GM19023 (cell line): ENCODE data around the gene DACT2.
"Not testable (repeated sequence)": the region's sequence is repeated elsewhere in the genome, so short reads cannot be mapped to it uniquely, and the experiment has no call there.

ENCODE experiments used
- ATAC-seq: cut with Tn5 transposase; IDR thresholded peaks from one replicate; pipeline ENCODE4 v1.9.1; 2021; ENCODE audit warnings: mild to moderate bottlenecking, moderate library complexity; ENCODE audit not compliant: unreplicated experiment

Gene DACT2

DNA sequence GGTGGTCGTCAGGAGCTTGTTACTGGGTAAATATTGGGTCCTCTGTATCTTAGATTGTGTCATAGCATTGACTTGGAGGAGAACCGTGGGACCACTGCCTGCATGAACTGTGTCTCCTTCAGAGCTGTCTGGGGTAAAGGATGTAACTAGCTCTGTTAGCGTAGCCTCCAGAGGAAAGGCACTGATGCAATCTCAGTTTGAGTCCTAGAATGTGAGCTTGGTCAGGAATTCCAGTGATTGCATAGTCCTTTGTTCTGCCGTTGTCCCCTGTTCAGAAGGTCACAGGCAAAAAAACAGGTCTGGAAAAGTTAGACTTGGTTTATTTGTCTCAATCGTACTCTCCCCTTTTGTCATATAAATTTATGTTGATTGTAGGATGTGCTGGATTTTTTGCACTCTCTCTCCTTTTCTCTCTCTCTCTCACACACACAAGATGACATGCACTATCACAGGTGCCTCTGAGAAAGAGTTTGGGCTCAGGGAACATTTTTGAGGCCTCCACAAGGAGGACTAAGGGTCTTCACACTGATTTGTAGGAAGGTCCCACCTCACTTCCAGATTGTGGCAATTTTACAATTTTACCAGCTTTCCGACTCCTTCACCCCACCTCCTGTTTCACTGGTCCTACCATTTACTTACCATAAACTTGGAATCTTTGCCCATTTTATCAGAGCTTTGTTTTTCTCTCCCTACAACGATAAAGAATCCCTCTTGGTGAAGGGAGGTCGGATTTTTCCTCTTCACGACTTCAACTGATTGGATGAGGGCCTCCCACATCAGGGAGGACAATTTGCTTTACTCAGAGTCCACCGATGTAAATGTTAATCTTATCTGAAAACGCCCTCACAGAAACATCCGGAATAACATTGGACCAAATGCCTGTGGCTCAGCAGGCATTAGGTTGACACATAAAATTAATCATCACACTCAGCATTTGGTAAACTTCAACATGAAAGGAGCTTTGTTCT lies 7.0 kb upstream of the DACT2 start:
- ATAC-seq = no peak

DNA sequence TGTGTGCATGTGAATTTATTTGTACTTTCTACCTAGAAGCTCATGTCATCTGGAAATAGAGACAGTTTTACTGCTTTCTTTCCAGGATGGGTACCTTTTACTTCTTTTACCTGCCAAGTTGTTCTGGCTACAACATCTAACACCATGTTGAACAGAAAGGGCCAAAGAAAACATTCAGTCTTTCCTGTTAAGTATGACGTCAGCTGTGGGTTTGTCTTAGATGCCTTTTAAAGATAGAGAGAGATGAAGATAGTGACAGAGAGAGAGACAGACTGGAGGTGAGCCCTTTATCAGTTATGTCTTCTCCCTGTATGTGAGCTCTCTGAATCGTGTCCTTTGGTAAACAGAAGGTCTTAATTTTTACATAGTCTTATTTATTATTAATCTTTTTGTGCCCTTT lies 3.4 kb upstream of the DACT2 start:
- no peak for ATAC-seq

DNA sequence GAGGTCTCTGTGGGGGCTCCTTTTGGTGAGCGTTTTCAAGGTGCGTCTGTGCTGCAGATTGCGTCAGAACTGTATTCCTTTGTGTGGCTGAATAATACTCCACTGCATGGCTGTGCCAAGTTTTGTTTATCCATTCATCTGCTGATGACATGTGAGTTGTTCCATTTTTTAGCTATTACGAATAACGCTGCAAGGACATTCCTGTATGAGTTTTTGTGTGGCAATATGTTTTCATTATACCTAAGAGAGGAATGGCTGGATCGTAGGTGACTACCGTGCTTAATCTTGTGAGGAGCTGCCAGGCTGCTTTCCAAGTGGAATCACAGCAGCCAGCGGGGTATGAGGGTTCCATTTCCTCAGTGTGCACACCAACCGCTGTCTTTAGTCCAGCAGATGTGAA lies 1.1 kb upstream of the DACT2 start:
- no peak for ATAC-seq

DNA sequence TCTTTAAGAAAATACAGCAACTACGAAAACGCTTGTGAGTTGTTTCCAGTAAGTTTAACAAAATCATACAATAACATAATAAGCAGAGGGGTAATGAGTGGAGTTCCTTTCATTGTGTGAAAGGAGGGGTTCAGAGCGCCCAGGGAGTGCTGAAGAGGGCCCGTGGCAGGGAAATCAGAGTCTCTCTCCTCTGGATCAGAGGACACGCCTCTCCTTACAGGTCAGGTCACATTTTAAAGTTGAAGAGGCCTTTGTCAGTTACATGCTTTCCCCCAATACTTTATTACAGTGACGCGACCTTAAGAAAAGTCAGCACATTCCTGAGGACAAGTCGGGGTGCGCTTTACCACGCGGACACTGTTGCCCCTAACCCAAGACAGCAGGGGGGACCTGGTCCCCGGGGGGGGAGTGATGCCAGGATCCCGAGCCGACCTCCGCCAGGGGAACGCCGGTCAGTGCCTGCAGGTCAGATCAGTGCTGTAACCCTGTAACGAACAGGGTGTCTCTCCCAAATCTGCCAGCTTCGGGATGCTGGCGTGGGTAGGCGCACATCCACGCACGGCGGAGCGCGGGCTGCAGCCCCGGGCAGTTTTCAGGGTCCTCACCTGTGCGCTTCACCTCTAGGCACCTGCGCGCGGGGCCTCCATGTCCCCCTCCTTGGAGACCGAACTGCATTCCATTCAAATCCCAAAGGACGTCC lies 848 bp downstream of the DACT2 start:
- ATAC-seq = no peak

DNA sequence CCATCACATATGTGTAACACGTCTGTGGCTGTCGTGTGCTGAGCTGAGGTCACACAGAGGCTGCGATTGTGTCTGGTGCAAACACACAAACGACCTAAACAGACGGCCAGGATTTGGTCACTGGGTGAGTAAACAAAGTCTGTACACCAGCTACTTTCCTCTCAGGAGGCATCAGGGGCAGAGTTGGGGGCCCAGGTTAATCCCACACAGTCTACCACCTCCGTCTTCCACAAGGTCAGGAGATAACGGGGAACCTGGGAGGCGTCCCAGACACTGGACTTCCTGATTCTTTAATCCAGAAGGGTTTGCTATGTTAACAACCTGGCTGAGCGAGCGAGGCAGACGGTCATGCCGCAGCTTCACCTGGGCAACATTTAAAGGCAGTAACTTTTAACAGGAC lies 1.5 kb downstream of the DACT2 start:
- ATAC-seq = no peak

DNA sequence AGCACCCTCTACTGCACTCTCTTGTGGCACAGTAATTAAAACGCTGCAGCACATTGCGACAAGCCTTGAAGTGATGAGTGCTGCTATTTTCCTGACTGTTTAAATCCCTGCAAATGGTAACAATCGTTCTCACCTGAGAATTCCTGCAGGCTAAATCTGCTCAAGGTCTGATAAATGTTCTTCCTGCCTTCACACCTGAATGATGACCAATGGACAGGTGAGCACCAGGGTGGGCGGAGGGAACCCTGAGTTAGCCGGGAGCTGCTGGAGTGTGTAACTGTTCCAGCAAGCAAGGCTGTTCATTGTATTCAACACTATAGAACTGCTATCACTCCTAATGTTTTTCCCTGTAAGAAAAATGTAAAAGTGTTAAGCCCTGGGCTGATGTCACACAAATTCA lies 4.0 kb downstream of the DACT2 start:
- no peak for ATAC-seq

DNA sequence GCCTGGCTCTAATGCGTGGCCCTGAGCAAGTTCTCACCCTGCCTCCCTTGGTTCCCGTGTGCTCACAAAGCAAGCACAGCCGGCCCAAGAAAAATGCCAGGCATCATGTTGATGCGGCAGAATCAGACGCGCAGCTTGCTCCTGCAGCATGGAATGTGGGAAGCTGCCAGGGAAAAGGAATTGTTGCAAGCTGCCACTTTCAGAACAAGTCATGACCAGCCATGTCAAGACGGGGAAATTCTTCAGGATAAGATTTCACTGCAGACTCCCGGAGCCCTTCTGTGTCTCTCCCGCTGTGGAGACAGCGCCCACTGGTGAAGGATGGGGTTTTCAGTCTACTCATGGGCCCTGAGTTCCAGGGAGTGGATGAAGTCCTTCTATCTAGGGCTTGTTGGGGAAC lies 4.6 kb downstream of the DACT2 start:
- no peak for ATAC-seq

DNA sequence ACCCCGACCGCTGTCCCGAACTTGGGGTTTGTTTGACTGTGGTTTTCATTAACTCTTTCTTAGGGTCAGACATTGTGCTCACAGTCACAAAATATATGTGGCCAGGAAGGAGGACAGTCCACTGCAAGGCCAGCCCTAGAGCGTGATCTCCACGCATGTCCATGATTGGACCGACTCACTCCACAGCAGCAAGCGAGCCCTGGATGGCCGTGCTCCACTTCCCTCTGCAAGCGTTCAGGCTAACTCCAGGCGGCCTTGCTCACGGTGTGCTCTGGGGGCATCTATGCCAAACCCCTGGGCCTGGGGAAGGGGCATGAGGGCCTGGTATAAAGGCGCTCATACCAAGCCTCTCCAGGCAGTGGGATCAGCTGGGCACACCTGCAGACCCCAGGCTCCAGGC lies 5.6 kb downstream of the DACT2 start:
- ATAC-seq = no peak

DNA sequence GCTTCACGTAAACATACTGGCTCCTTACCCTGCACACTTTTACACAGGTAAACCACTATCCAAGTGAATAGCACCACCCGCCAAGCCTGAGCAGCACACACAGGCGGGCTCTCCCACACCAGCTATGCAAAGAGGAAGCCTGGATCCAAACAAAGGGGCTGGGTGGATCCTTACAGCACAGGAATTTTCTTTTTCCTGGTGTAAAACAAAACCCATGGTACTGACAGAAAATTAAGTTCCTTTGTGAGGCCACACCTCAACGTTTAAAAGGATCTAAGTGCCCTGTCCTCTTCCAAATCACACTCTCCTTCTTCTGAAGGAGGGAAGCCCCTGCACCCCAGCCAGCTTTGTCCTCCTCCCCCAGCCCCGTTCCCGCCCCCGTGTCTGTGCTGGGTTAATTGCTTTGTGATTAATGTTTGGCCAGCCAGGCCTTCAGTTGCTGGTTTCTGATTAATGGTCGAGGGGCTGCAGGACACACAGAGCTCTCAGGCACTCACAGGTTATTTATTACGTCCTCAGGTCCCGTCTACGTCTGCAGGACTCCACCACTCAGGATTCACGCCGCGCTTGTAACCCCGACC lies 6.1 kb downstream of the DACT2 start:
- ATAC-seq = no peak

DNA sequence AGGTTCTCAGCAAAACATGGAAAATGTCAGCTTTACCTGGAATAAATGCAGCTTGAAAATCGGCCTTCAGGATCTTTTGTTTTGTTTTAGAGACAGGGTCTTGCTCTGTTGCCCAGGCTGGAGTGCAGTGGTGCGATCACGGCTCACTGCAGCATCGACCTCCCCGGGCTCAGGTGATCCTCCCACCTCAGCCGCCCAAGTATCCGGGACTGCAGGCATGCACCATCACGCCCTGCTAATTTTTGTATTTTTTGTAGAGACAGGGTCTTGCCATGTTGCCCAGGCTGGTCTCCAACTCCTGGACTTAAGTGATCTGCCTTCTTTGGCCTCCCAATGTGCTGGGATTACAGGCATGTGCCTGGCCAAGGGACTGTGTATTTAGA lies 7.5 kb downstream of the DACT2 start:
- not testable (repeated sequence) for ATAC-seq

DNA sequence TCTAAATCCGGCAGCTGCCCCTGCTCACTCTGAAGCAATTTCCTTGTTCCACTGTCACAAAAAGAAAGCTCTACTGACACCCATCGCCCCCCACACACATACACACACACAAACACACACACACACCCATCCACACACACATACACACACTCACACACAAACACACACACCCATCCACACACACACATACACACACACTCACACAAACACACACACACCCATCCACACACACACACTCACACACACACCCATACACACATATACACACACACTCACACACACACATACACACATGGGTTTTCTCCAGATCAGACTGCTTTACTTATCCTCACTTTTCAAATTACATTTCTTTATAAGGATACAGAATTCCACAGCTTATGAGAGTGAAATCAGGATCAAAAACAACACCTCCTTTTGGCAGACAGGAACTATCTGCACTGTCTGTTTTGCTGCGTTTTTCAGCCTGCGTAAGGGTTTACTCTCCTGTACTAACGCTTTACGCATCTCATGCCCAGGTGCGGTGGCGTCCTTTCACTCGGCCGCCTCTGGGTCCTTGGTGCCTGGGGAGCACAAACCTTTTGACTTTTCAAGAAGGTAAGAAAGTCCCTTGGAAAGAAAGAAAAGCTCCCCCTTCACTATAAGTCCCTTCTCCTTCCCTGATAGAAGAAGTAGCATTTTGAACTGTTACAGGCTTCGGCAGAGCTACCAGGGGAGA lies 8.0 kb downstream of the DACT2 start:
- no peak for ATAC-seq

DNA sequence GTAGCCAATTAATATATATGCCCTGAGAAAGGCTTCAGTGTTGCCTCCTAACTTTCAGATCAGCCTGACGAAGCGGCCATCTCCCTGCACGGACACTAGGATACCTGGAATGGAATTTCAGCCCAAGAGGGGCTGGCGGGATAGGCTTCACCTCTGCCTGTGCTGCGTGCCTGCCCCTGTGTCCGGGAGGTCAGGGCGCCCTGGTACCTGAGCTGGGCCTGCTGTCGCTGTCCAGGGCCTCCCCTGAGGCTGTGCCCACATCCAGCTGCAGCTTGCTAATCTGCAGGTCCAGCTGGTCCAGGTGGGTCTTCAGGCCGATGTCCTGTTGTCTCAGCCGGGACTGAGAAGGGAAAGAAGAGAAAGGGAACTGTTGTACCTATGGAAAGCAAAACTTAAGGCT lies 8.6 kb downstream of the DACT2 start:
- no peak for ATAC-seq

DNA sequence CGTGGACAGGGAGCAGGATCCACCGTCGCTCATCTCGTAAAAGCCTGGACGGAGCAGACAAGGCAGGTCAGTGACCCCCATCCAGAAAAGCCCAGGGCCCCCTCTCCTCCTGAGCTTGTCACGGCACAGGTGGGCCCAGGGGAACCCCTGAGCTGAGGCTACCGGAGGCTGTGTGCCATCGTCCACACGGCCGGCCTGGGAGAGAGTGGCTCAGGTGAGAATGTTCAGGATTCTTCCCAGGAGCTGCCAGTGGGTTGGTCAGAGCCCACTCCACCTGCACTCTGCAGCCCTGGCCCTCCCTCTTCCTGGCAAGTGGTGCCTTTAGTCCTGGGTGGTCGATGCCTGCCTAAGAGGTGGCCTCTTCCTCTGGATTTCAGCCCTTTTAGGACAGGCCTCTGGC lies 9.2 kb downstream of the DACT2 start:
- ATAC-seq = no peak

DNA sequence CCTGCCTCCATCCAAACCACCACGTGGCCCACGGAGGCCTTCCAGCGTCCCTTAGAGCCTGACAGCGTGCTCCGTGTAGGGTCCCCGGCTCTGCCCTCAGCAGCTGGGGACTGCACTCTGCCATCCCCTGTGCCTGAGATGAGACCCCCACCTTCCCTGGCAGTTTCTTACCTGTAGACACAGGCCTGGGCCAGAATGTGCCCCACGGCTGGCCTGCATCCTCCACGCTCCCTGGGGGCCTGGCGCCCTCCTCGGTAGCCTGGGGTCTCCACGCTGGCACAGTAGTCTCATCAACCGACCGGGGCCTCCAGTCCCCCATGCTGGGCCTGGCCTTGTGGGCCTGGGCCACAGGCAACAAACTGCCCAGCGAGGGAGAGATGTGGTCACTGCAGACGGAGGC lies 9.6 kb downstream of the DACT2 start:
- no peak for ATAC-seq

DNA sequence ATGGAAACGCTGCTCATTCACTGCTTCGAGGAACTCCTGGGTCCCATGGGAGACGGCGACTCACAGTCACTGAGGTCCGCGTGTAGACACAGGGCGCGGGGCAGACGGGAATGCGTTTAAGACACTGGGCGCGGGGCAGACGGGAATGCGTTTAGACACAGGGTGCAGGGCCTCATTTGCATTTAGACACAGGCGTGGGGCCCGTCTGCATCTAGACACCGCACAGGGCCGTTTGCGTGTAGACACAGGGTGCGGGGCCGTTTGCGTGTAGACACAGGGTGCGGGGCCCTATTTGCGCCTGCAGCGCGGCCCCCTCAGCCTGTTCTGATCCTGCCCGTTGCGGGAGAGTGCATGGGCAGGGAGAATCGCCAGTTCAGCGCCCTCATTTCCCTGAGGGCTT lies 10.4 kb downstream of the DACT2 start:
- no peak for ATAC-seq

DNA sequence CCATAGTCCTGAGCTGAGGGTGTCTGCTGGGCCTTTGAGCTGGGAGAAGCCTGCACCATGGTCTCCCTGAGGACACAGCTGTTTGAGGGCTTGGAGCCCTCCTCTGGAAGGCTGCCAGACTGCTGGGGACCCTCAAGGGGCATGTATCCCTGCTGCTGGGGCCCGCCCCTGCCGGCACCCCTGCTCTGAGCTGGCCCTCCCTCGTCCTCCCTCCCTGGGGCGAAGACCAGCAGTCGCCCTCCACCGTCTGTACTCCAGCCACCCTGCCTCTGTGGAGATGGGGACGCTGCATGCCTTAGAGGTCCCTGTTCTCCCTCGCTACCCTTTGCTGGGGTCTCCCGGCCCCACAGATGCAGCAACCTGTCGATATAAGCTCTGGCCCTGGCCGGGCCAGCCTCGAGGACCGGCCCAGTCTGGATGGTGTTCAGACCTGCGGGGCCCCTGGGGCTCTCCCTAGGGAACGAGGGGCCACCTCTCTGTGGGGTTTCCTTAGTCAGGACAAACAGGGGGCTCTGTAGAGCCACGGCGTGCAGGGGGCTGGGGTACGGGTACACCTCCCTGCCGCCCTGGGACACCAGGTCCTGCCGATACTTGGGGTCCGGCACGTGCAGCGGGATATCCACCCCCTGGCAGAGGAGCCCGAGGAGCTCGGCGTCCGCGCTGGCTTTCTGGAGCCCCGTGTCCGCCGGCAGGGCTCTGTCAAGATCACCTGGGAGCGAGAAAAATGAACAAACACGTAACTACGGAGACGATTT lies 11.0 kb downstream of the DACT2 start:
- no peak for ATAC-seq

DNA sequence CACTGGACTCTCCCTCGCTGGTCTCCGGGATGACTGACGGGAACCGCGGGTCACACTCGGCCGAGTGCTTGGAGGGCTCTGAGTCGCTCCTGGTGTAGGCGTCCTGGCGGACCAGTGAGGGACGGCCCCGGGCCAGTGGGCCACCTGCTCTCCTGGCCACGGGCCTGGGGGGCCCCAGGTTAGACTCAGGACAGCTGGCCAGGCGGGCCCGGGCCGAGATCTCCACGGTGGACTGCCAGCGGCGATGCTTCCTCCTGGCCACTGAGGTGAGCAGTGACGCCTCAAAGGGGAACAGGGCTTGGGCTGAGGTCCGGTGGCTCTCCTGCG lies 11.9 kb downstream of the DACT2 start:
- no peak for ATAC-seq

DNA sequence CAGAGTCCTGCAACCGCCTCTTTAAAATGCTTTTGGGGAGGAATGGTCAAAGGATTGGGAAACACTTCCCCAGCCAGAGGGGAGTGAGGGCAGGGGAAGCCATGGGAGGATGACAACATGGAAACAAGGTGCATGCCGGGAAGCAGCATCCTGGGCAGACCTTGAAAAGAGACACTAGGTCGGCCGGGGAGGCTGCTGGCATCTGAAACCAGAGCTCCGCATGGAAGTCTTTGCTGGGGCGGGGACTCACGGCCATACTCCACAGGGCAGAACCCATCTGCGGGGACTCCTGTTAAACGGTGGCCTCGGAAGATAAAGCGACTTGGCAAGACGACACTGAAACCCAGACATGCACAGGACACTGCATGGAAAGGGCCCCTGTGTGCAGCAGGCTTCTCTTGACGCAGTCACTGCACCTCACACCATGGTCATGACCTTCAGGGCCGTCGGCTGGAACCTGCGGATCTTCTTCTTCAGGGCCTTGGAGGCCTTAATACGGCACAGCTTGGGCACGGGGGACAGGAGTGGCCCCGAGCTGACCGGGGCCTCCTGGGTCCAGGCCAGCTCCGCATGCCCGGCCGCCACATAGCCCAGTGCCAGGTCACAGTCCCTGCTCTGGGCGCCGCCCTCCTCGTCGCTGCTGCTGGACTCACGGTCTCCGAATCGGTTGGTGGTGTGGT lies 12.4 kb downstream of the DACT2 start:
- ATAC-seq = no peak

DNA sequence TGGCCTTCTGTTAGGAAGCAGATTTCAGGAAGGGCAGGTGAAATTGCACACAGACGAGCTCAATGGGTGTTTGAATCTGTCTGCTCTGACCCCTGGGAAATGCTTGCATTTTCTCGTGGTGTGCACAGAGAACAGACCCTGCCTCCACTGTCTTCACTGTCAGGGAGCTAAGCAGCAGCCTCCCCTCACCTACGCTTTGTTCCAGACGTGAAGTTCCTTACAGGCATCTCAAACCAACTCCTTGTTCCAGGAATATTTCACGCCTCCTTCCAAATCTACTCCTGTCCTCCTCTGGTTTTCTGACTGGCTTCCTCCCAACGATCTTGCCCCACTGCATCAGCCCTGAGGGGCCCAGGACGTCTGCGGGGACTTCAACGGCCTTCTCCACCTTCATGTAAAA lies 13.7 kb downstream of the DACT2 start:
- ATAC-seq = no peak

DNA sequence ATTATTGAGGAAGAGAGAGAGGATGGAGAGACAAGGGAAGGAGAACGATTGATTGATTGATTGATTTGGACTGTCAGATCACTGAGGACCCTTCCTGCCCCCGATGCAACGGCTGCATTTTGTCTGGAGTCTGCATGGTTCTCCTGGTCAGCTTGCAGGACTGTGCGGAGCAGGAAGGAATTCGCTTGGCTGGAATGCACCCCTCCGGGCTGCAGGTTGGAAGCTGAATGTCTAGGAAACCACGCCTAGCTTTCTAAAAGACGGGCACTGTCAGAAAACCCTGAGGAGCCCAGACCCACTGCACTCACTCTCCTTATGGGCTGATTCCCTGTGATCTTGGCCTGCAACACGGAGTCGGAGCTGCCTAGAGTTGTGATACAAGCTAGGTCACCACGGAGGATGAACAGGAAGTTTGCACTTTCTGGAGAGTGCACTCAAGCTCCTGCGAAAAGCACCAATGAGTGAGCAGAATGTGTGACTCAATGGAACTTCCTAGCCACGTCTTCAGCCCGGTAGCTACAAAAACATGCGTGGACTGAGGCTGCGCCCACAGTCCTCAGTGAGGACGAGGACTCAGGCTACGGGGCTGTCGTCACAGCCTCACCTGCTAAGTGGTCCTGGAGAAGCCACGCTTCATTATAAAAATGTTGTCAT lies 14.4 kb downstream of the DACT2 start:
- ATAC-seq = no peak
